ENCODE results near the gene SDK1.

Gene SDK1

DNA sequence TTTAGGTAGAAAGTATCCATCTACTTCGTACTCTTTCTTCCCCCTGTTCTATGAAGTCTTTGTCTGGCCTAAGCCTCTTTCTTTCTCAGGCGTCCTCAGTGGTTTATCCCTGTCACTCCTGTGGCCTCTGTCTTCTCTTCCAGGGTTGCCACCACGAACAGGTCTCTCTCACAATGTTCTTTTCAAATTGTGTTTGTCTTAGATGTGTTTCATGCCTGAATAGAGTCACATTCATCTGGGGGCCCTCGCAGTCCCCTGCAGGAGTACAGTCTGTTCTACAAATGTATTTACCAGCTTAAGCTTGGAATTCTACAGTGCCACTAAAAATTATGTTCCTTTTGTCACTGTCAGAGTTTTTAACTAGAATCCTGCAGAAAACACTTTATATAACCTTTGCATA is 700.7 kb downstream of the SDK1 start:
- DNase-seq = no peak

DNA sequence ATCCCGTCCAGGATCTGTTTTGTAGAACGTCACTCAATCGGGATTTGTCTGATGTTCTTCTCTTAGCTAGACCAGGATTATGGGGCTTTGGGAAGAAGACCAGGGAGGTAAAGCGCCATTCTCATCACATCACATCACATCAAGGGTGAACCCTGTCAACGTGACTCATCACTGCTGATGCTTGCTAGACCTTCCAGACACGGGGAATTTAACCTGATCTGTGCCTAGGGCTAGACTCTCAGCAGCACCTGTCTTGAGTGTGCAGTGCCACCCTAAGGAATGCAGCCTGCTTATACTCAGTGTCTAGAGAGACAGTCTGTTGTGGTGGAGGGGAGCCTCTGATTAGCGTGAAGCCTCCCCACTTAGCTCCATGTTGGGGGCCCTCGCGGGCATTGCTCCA is 702.5 kb downstream of the SDK1 start:
- DNase-seq = no peak

DNA sequence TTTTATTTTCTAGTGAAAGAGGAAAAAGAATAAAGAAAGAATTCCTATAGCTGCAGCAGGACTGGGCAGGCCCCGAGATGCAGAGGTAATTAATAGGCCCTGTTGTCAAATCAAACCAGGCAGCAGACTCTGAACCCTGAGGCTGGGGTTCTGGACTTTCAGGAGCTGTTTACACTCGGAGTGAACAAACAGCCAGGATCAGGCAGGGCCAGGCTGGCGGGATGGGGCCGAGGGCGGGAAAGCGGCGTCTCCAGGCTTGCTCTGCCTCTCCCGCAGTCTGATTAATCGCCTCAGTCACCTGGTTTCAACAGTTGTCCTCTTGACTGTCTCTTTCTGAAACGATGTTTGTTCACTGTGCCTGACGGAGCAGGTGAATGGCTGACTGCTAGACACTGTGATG is 705.6 kb downstream of the SDK1 start:
- no peak for DNase-seq

DNA sequence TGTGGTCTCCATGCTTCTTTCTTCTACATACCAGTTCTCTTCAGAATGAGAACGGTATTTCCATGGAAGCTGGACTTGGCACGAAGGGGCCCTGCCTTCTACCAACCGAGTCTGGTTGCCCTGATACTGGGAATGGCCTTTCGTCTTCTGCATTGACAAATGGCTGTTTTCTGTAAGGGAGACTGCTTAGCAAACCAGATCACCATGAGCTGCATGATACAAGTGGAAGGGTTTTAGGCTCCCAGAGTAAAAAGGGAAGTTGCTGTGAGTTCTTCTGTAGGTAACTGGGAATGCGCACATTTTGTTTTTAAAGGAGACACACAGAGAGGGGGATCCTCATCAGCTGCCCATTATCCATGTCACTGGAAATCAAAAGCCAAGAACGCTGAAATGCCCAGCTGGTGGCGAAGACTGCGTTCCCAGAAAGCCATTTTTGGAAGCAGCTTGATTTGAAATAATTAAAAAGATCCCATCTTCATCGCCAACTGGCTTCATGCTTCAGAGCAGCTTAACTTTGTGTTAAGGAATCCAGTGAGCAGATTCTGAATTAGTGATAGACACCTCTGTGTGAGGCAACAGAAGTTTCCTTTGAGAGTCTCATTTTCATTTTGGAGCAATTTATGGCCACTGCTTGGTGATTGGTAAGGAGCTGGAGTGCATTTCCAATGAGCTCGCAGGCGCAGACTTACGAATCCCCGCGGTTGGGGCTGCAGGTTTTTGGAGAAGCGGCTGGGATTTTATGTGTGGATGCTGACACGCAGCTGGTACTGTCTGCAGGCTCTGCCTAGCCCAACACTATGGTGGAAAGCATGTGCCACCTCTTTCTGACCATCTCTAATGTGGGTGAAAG is 708.4 kb downstream of the SDK1 start:
- DNase-seq = no peak

DNA sequence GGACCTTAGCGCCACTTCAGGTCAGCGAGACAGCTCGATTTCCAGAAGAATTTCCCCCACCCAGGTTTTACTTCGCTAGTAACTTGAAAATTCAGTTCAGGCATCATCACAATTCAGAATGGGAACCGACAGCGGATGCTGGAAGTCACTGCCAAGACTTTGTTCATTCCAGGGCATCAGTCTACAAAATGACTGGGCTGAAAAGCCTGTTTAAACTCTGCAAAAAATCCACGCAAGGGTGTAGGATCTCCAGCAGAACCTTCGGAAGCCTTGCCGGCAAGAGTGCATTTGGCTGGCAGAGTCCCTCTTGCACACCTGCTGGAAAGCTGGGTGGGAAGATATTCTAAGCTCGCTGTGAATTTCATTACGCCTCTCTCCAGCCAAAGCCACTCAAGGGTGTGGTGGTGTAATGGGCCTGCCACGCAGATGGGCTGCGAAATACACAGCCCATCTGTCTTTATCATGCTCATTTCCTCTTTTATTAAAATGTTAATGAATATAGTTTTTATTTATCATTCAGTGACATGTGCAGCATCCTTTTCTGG is 709.1 kb downstream of the SDK1 start:
- no peak for DNase-seq

DNA sequence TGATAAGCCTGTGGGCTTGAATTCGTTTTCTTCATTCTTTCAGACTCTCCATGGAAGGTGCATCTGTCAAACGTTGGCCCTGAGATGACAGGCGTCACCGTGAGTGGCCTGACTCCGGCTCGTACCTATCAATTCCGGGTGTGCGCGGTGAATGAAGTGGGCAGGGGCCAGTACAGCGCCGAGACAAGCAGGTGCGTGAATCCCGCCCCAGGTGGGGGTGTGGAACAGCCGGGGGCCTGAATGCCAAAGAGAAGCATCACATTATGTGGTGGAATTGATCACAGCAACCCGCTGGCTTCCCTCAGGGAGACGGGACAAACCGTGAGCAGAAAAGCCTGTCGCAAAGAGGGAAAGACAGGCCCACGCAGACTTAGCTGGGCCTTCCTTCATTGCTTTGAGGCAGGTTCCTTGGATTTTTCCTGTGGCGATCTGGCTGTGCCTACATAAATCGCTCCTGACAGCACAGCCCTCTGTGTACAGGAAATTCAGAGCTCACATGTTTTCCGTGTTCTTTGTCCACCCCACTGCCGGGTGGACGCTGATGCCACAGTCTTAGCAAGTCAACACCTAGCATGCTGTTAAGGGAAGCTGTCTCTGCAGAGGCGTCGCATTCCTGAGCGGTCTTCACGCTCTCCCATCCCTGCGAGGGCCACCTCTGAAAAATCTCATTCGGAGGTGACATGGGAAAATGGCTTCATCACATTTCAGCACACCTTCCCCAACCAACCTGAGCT is 710.0 kb downstream of the SDK1 start:
- DNase-seq = no peak

DNA sequence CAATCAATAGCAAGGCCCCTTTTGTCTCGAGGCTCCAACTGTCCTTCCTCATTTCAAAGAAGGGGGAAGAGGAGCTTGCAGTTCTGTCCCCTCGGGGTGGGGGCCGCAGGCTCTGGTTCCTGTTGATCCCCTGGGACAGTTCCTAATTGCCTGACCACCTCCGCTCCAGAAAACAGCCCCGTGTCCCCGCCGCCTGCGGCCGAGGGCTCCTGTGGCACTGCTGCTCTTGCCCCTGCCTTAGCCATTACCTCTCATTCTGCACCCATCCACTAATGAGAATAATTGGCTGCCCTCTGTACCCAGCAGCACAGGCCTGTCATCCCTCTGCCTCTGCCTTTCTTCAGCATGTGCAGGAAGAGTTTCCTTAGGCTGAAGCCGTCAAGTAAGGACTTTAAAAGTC is 712.7 kb downstream of the SDK1 start:
- no peak for DNase-seq

DNA sequence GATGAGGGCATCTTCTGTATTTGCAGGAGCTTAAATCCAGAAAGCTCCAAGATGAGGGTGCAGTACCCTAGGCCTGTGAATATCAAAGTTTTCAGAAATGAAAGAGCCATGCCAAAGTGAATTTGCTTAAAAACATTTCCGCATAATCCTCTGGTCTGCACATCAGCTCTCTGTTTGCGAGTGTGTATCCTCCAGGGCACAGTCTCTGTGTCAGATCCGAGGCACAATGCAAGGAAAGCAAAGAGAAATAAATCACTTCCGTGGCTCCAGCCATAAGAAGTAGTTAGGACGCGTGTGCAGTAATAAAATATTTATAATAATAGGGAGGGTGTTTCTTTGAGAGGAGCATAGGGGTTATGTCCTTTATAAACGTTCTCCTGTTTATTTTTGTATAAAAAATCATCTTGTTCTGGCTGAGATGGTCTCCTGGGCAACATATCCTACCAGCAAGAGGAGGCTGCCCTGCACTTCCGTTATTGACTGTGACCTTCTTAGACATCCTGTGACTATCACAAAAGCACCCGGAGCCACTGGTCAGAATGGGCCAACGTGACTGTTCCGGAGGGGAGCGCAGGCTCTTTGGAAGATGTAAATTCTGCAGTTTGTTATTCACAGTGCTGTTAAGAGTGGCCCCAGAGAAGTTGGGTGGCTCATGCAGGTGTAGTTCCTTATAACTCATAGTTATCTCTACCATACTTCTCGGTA is 713.4 kb downstream of the SDK1 start:
- no peak for DNase-seq

DNA sequence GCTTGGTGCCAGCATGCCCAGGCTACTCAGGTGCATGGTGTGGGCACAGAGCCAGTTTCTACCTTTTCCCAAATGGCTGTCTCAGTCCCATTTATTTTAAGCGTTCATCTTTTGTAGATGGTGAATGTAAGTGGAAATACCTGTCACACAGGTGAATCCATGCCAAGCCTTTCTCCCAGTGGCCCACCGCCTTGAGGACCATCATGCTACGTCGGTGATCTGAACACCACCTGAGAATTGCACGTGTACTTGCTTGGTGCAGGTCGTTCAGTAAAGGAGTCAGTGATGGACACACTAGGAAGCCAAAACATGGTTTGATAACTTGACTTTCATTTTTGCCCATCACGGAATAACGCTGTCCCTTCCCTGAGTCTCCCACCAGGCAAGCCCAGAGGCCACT is 714.3 kb downstream of the SDK1 start:
- no peak for DNase-seq

DNA sequence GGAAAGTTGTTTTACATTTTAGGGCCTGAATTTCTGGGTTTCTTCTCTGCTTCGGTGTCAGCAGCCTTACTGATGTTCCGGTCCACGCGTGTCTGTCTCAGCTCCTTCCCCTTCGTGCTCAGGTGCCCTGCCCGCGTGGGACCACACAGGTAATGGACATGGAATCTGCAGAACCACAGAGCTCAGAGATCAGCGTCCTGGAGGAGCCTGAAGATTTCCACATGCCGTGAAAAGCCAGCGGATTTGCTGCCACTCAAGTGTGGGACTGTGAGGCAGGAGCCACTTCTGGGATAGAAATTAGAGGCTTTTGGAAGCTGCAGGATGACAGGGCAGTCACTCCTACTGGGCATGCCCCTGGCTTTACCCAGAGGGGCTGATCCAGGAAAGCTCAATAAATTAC is 714.9 kb downstream of the SDK1 start:
- DNase-seq = no peak

DNA sequence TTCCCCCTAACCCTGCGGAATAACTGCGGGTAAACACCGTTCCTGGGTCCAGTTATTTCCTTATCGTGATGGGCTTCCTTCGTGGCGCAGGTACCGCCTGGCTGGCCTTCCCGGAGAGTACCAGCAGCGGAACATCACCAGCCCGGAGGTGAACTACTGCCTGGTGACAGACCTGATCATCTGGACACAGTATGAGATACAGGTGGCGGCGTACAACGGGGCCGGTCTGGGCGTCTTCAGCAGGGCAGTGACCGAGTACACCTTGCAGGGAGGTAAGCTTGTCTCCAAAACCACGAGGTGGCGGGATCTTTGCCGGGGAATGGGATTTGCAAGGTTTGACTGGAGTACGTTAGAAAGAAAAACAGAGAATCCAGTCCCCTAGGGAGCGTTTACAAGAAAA is 716.0 kb downstream of the SDK1 start:
- no peak for DNase-seq

DNA sequence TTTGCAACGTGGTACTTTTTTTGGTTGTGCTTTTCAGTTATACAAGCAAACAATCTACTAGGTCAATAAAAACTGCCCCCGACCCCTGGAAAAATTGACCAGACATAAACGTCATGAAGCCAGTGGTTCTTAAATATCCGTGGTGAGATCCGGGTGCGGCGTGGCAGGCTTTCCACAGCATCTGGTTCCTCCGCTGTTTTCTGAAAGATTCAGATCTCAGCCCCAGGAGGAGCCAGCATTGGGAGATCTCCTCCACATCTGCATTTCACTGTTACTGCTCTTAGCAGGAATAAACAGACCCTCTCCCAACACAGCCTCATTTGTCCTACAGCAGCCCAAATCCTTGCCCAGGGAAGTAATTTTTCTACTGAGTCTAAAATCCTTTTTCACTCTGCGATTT is 716.7 kb downstream of the SDK1 start:
- DNase-seq = no peak

DNA sequence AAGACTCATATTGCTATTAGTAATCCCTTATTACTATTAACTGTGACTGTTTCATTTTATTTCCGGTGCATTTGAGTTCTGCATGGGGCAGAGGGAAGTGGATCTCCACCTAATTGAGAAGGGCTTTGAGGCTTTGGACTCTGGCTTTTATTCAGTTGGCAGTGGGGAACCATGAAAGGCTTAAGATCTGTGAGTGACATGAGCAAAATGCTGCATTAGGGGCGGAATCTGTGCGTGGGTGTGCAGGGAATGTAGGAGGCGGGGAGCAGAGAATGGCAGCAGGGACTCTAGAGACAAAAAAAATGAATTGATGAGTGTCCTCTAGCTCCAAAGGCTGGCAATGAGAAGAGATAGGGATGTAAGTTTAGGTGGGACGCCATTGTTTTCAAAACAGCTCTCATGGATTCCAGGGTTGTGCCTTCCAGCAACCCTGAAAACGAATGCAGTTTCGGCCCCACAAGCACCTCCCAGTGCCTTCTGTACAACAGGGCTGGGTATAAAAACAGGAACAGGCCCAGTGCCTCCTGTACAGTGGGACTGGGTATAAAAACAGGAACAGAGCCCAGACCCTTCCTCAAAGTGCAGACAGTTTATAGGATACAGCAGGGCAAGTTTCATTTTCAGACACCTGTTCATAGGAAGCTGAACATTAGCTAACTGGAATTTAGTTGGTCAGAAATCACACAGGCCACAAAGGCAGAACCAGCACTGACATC is 717.7 kb downstream of the SDK1 start:
- DNase-seq = no peak

DNA sequence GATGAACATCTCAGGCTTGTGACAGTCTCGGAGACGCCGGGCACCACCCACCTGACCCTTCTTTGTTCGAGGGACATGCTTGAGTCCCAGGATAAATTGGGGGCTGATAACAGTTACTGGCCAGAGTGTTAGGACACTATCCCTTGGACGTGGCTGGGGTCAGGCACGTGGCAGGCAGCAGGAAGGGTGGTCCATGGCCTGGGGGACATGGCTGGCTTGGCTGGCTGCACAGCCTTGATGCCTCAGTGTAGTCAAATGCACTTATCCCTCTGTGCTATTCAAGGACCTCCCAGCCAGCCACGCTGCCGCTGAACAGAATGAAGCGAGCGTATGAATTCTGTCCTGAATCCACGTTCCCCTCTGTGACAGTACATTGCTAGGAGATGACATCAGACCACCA is 719.0 kb downstream of the SDK1 start:
- DNase-seq = no peak

DNA sequence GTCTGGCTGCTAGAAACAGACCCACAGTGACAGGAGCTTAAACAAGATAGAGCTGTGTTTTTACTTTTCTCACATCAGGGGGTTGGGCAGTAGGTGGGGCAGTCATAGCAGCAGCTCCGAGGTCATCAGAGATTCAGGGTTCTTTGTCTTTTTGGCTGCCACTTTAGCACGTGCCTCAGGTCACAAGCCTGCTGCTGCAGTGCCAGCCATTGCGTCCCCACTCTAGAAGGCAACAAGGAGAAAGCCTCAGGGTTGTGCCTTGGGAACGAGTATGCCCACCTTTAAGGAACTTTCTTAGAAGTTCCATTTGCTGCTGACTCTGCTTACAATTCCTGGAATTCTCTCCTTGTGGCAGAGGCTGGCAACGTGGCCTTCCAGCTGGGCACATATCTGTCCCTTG is 720.4 kb downstream of the SDK1 start:
- DNase-seq = no peak

DNA sequence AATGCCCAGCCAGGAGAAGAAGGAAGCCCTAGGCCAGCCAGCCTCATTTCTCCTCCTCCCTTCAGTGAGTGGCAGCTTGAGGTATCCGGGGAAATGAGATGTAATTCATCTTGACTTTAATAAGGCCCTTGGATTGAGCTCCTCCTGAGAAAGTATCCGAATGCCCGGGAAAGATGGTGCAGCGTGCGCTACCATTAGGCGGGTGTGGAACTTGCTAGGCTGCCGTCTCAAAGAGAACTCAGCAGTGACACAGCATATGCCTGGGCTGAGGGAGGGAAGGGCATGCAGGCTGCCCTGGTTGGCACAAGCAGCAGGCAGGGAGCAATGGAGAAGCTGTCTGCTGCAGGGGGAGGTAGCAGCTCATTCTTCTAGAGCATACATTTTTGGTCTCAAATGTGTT is 721.2 kb downstream of the SDK1 start:
- DNase-seq = no peak

DNA sequence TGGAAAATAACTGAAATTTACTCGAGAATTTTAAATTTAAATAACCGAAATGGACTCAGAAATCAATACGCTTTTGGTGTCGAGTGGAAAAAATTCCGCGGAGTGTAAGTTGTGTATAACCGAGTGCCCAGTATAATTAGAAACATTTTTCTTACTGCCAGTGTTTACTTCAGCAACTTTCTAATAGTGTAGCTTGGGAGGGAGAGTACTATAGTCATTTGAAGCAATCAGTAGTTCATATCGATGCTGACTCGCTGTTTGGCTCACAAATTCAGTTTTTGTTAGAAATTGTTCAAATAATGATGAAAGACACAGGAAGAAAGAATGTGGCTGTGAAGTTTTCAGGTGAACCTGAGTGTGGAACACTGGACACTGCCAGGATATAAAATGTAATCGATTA is 722.5 kb downstream of the SDK1 start:
- no peak for DNase-seq

DNA sequence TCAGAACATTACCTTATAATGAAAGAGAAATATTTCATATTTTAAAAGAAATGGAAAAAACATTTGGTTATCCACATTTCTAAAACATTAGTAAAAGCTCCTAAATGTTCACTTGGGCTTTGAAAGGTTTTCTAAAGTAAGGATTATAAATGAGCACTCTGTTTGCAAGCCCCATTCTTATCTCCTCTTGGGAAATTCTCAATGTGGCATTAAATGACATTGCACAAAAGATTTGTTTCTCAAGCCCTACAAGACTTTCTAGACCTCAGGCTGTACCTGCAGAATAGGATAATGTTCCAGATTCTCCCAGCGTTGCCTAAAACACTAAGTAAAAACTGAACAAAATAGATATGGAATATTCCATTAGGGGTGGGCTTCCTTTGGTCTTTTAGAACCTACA is 723.1 kb downstream of the SDK1 start:
- no peak for DNase-seq

DNA sequence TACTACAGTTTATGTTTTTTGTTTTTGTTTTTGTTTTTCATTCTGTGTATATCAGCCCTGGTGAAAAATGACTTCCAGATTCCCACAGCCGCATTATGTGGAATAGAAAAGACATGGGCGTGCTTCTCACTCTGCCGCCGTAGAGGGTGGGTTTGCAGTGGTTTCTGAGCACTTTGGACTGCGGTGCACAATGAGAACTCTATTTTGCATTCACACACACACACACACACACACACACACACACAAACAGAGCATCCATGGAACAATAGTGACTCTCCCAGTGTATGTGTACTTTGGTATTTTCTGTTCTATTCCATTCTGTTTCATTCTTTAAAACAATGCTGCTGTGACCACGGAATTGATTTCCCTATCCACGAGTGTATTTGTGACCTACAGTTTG is 723.8 kb downstream of the SDK1 start:
- DNase-seq = no peak

DNA sequence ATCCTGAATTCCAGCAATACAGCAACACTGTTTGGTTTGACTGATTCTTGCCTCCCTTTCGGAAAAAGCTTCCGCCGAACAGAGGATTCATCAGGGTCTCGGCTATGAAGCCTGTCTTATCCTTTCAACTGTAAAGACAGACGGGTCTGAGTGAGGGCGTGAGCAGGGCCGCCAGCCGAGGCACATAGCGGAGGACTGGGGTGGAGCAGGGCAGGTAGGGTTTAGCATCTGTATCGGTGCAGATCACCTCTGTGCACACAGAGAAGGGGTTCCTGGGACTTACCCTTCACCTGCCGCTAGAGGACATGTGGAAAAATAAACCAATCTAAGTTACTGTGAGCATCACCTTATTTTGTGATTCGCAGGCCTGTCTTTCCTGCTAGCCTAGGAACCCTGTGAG is 724.2 kb downstream of the SDK1 start:
- no peak for DNase-seq

DNA sequence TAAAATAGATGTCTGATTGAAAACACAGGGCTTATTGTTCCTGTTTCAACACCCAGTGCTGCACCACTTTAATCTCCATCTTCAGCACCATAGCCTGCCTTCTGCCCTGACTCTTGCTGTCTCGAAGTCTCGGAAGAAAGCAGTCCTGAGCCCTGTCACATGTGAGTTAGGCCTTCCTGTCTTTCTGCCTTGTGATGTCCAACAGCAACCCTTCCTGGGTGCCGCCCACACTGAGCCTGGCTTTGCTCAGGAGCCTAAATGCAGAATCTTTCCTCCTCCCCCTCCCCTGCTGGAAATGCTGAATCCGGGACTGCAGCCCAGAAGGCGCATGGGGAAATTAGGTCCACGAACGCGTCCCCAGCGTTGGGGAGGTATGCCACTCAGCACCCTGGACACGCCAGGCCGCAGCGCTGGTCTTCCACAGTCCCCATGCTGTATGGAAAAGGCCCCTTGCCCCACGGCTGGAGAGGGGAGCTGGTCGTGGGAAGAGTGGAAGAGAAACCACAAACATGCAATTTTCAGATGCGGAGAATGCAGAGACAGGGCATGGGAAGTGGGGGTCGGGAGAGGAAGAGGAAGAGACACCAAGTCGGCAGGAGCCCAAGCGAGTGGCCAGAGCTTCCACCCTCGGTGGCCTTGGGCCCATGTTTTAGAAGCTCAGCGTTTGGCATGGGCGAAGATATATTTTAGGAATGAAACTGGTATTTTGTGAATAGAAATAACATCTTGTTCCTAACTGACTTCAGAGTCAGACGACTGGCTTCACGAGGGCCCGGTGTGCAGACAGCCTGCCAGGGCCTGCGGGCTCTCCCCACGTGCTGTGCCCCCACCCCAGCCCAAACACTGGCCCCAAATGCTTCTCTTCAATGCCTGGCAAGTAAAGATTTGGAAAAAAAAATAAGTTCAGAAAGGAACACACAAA is 724.9 kb downstream of the SDK1 start:
- no peak for DNase-seq

DNA sequence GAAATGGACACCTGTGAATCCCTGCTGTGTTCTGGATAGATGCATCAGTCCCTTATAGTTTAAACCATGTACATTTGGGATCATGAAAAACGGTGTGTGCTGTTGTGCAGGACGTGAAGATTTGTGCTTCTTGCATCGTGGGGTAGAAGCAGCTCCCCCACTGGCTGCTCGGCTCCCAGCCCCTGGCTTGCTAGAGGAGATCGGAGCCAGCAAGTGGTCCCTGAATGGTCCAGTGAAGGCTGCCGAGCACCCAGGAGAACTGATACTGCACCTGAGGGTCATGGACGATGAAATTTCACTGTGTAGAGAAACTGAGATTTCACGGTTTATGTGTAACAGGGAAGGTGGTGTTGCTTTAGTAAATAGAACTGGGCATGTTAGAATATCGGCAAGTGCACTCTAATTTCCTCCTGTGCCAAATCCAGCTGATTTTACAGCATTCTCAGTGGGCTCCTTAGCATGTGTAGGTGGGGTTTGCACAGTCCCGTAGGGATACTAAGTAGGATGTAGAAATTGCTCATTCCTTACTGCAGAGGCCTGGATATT is 726.0 kb downstream of the SDK1 start:
- no peak for DNase-seq
